Measurements from ENCODE around the gene MVK.
"Not testable (repeated sequence)": the region's sequence is repeated elsewhere in the genome, so short reads cannot be mapped to it uniquely, and the experiment has no call there.

Gene MVK

DNA sequence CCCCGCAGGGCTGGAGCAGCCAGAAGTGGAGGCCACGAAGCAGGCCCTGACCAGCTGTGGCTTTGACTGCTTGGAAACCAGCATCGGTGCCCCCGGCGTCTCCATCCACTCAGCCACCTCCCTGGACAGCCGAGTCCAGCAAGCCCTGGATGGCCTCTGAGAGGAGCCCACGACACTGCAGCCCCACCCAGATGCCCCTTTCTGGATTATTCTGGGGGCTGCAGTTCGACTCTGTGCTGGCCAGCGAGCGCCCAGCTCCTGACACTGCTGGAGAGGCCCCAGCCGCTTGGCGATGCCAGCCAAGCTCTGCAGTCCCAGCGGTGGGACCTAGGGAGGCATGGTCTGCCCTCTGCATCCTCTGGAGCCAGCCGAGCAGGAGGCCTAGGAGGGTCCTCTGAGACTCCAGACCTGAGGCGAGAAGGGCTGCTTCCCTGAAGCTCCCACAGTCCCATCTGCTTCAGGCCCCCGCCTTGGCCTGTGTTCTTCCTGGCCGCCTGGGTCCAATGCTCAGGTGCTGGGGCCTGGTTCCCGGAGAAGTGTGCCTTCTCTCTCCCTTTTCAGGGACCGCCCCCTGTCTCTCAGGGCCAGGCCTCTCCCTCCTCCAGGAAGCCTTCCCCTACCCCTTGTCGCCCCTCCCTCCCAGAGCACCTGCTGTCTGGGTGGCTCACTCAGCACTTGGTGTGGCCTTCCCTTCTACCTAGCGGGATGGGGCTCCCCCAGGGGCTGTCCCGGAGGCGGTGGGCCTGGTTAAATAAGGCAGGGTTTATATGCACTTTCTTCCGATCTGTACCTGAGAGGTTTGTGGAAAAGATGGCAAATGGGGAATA lies 23.0 kb downstream of the MVK start:
- H3K4me1 ChIP-seq (ENCODE audit: control insufficient read depth, insufficient read depth, low read length), result peaks cover 10% of the 10 kb centered on the region
- H3K27me3 ChIP-seq (ENCODE audit: control insufficient read depth, insufficient read depth, low read length, poor library complexity, severe bottlenecking), result no peaks in the 10 kb centered on the region
- no peak overlapping the region for H3K27ac ChIP-seq (ENCODE audit: insufficient read depth, low read depth, low read length, poor library complexity, severe bottlenecking)
- WGBS, 2 experiments, result 93 to 94% methylated on average over 24 of the region's 24 CpGs
- no peak overlapping the region for H3K4me3 ChIP-seq (ENCODE audit: insufficient read depth, low read depth, low read length)
- no peaks in the 10 kb centered on the region for H3K9me3 ChIP-seq (ENCODE audit: control insufficient read depth, low read length)
- no peaks in the 10 kb centered on the region for H3K36me3 ChIP-seq (ENCODE audit: control insufficient read depth, insufficient read depth, low read length)

DNA sequence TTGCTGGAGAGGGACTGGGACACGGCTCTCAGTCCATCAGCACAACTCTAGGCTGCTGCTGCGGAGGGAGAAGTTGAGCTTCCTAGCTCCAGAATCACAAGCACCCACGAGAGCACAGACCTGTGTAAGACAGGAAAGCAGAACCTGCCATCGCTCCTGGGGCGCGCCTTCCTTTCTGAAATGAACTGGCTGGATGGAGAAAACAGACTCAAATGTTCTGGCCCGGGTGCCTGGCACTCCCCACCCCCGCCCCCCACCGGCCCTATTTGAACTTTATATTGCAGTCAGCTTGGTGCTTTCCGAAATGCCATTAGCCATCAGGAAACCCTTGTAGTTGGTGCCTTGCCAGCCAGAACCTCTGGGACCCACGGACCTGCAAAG lies 23.8 kb downstream of the MVK start:
- peaks cover 10% of the 10 kb centered on the region for H3K4me1 ChIP-seq (ENCODE audit: control insufficient read depth, insufficient read depth, low read length)
- no peak overlapping the region for H3K27ac ChIP-seq (ENCODE audit: insufficient read depth, low read depth, low read length, poor library complexity, severe bottlenecking)
- H3K36me3 ChIP-seq (ENCODE audit: control insufficient read depth, insufficient read depth, low read length), result no peaks in the 10 kb centered on the region
- no peaks in the 10 kb centered on the region for H3K9me3 ChIP-seq (ENCODE audit: control insufficient read depth, low read length)
- H3K4me3 ChIP-seq (ENCODE audit: insufficient read depth, low read depth, low read length), result no peak overlapping the region
- no peaks in the 10 kb centered on the region for H3K27me3 ChIP-seq (ENCODE audit: control insufficient read depth, insufficient read depth, low read length, poor library complexity, severe bottlenecking)
- WGBS, 2 experiments, result 65 to 66% methylated on average over 11 of the region's 11 CpGs

DNA sequence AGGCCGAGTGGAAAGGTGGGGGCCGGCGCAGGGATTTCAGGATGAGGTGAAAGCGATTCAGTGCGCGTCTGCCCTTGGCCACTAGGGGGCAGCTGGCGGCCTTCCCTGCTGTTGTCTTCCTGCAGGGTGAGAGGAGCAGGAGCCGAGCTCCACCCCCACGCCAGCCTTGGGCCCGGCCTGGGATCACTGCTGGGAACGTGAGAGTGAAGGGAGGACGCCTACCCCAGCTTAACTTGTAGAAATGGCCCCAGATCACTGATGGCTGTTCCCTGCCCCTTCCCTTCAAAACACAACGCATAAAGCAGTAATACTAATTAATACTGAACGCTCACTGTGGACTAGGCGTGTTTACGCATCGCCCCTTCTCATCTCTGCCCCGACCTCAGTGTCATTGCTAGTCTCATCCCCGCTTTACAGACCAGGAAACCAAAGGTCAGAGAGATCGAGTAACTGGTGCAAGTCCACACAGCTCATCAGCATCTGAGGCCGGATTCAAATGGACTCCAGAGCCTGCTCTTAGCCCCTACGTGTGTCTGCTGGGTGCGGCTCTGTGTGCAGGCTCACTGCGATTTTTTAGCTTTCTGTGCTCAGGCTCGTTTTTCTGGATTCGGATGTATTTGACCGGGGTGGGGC lies 24.3 kb downstream of the MVK start:
- H3K36me3 ChIP-seq (ENCODE audit: control insufficient read depth, insufficient read depth, low read length), result no peaks in the 10 kb centered on the region
- no peak overlapping the region for H3K4me3 ChIP-seq (ENCODE audit: insufficient read depth, low read depth, low read length)
- H3K9me3 ChIP-seq (ENCODE audit: control insufficient read depth, low read length), result no peaks in the 10 kb centered on the region
- H3K4me1 ChIP-seq (ENCODE audit: control insufficient read depth, insufficient read depth, low read length), result peaks cover 13% of the 10 kb centered on the region
- H3K27me3 ChIP-seq (ENCODE audit: control insufficient read depth, insufficient read depth, low read length, poor library complexity, severe bottlenecking), result no peaks in the 10 kb centered on the region
- 49 to 51% methylated on average over 27 of the region's 27 CpGs for WGBS, 2 experiments
- no peak overlapping the region for H3K27ac ChIP-seq (ENCODE audit: insufficient read depth, low read depth, low read length, poor library complexity, severe bottlenecking)

DNA sequence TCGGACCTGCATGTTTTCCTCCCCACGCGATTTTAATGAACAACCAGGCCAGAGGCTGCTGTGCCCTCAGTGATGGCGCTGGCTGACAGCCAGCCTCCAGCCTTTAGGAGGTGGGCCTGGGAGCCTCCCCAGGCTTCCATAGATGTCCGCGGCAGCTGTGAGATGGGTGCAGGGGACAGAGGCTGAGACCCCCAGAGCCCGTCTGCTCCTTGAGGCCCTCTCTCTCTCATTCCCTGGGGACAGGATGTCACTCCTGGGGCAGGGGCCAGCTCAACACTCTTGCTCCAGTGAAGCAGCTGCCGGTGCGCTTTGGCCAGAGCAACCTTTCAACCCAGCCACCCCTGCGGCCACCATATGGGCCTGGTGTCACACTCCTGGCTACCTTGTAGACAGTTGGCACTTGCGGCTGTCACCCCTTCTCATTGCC lies 24.8 kb downstream of the MVK start:
- H3K36me3 ChIP-seq (ENCODE audit: control insufficient read depth, insufficient read depth, low read length), result no peaks in the 10 kb centered on the region
- no peak overlapping the region for H3K4me3 ChIP-seq (ENCODE audit: insufficient read depth, low read depth, low read length)
- H3K4me1 ChIP-seq (ENCODE audit: control insufficient read depth, insufficient read depth, low read length), result peaks cover 14% of the 10 kb centered on the region
- H3K27ac ChIP-seq (ENCODE audit: insufficient read depth, low read depth, low read length, poor library complexity, severe bottlenecking), result no peak overlapping the region
- H3K9me3 ChIP-seq (ENCODE audit: control insufficient read depth, low read length), result no peaks in the 10 kb centered on the region
- WGBS, 2 experiments, result 91 to 93% methylated on average over 11 of the region's 11 CpGs
- H3K27me3 ChIP-seq (ENCODE audit: control insufficient read depth, insufficient read depth, low read length, poor library complexity, severe bottlenecking), result no peaks in the 10 kb centered on the region

DNA sequence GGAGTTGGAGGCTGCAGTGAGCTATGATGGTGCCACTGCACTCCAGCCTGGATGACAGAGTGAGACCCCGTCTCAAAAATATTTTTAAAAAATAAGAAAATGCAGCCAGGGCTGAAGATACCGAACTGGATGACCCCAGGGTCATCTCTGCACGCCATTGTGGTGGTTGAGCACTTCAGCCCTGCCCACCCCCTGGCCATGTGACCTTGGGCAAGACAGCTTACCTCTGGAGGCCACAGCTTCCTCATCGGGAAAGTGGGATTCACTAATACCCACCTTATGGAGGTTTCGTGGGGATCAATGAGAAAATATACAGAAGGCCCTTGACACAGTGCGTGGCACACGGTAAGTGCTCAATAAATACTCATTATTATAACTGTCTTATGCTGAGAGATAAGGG lies 25.5 kb downstream of the MVK start:
- Histone ChIP-seq H3K4me1 (ENCODE audit: control insufficient read depth, insufficient read depth, low read length) (peaks cover 14% of the 10 kb centered on the region), H3K9me3 (ENCODE audit: control insufficient read depth, low read length) (no peaks in the 10 kb centered on the region), H3K4me3 (ENCODE audit: insufficient read depth, low read depth, low read length) (no peak overlapping the region), H3K27me3 (ENCODE audit: control insufficient read depth, insufficient read depth, low read length, poor library complexity, severe bottlenecking) (no peaks in the 10 kb centered on the region), H3K27ac (ENCODE audit: insufficient read depth, low read depth, low read length, poor library complexity, severe bottlenecking) (no peak overlapping the region), H3K36me3 (ENCODE audit: control insufficient read depth, insufficient read depth, low read length) (no peaks in the 10 kb centered on the region)
- WGBS, 2 experiments, result 84 to 87% methylated on average over 7 of the region's 7 CpGs

DNA sequence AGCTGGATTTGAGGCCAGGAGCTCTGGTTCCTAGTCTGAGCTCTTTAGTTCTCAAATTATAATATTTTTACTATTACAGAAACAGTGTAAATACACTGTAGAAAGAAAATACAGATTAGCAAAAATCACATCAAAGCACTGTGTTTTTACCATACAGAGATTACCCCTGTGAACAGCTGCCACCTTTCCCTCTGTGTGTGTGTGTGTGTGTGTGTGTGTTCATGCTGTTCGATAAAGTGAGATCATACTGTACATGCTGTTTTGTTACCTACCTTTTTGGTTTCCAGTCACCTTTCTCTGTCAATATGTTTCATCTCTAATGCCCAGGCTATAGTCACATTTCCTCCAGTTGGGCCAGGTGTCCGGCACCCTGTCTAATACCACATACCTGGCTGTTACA lies 26.9 kb downstream of the MVK start:
- WGBS, 2 experiments, result 85 to 95% methylated on average over 2 of the region's 2 CpGs
- no peaks in the 10 kb centered on the region for H3K27me3 ChIP-seq (ENCODE audit: control insufficient read depth, insufficient read depth, low read length, poor library complexity, severe bottlenecking)
- H3K4me3 ChIP-seq (ENCODE audit: insufficient read depth, low read depth, low read length), result no peak overlapping the region
- no peaks in the 10 kb centered on the region for H3K9me3 ChIP-seq (ENCODE audit: control insufficient read depth, low read length)
- H3K4me1 ChIP-seq (ENCODE audit: control insufficient read depth, insufficient read depth, low read length), result peaks cover 22% of the 10 kb centered on the region
- no peaks in the 10 kb centered on the region for H3K36me3 ChIP-seq (ENCODE audit: control insufficient read depth, insufficient read depth, low read length)
- H3K27ac ChIP-seq (ENCODE audit: insufficient read depth, low read depth, low read length, poor library complexity, severe bottlenecking), result no peak overlapping the region

DNA sequence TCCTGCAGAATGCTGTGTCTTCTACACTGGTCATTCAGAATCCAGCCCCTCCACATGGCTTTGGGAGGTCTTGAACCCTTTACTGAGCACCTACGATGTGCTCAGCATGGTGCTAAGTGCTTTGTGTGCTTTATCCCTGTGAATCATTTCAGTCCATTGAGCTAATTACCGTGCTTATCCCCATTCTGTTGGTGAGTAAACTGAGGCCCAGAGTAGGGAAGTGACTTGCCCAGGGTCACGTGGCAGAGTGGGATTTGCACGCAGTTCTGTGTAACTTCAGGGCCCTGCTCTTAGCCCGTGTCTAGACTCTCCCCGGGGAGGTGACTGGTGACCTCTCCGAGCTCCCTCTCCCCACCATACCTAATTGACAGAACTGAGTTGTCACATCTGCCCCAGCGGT lies 27.4 kb downstream of the MVK start:
- Histone ChIP-seq H3K9me3 (ENCODE audit: control insufficient read depth, low read length) (no peaks in the 10 kb centered on the region), H3K4me1 (ENCODE audit: control insufficient read depth, insufficient read depth, low read length) (peaks cover 22% of the 10 kb centered on the region), H3K27me3 (ENCODE audit: control insufficient read depth, insufficient read depth, low read length, poor library complexity, severe bottlenecking) (no peaks in the 10 kb centered on the region), H3K36me3 (ENCODE audit: control insufficient read depth, insufficient read depth, low read length) (no peaks in the 10 kb centered on the region), H3K27ac (ENCODE audit: insufficient read depth, low read depth, low read length, poor library complexity, severe bottlenecking) (no peak overlapping the region), H3K4me3 (ENCODE audit: insufficient read depth, low read depth, low read length) (no peak overlapping the region)
- WGBS, 2 experiments, result 90 to 93% methylated on average over 8 of the region's 8 CpGs

DNA sequence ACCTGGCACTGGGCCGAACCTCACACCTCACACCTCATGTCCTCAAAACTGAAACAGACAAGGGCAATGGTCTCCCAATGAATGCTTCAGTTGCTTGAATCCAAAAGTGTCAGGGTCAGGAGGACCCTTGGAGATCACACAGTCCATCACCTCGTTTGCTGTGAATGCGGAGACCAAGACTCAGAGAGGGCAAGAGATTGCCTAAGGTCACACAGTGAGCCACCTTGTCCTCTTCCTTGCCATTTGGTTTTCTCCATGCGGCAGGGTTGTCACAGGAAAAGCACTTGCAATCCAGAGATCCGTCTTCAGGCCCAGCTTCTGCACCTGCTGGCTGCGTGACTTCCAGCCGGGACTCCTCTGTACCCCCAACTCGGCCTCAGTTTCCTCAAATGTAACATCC lies 28.0 kb downstream of the MVK start:
- H3K27ac ChIP-seq (ENCODE audit: insufficient read depth, low read depth, low read length, poor library complexity, severe bottlenecking), result no peak overlapping the region
- 95 to 96% methylated on average over 8 of the region's 8 CpGs for WGBS, 2 experiments
- no peak overlapping the region for H3K4me3 ChIP-seq (ENCODE audit: insufficient read depth, low read depth, low read length)
- H3K9me3 ChIP-seq (ENCODE audit: control insufficient read depth, low read length), result no peaks in the 10 kb centered on the region
- H3K4me1 ChIP-seq (ENCODE audit: control insufficient read depth, insufficient read depth, low read length), result peaks cover 22% of the 10 kb centered on the region
- no peaks in the 10 kb centered on the region for H3K36me3 ChIP-seq (ENCODE audit: control insufficient read depth, insufficient read depth, low read length)
- H3K27me3 ChIP-seq (ENCODE audit: control insufficient read depth, insufficient read depth, low read length, poor library complexity, severe bottlenecking), result no peaks in the 10 kb centered on the region

DNA sequence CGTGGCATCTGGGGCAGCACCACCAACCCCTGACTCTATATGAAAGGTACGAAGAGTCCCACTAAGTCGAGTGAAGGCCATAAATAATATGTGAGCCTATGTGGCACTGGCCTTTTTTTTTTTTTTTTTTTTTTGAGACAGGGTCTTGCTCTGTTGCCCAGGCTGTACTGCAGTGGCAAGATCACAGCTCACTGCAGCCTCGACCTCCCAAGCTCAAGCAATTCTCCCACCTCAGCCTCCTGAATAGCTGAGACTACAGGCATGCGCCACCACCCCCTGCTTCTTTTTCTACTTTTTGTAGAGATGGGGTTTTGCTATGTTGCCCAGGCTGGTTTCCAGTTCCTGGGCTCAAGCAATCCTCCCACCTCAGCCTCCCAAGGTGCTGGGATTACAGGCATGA lies 28.5 kb downstream of the MVK start:
- not testable (repeated sequence) for H3K27me3 ChIP-seq (ENCODE audit: control insufficient read depth, insufficient read depth, low read length, poor library complexity, severe bottlenecking); H3K27ac ChIP-seq (ENCODE audit: insufficient read depth, low read depth, low read length, poor library complexity, severe bottlenecking); H3K9me3 ChIP-seq (ENCODE audit: control insufficient read depth, low read length); H3K36me3 ChIP-seq (ENCODE audit: control insufficient read depth, insufficient read depth, low read length); H3K4me3 ChIP-seq (ENCODE audit: insufficient read depth, low read depth, low read length)
- 90 to 91% methylated on average over 5 of the region's 5 CpGs for WGBS, 2 experiments
- H3K4me1 ChIP-seq (ENCODE audit: control insufficient read depth, insufficient read depth, low read length), result peaks cover 22% of the 10 kb centered on the region

DNA sequence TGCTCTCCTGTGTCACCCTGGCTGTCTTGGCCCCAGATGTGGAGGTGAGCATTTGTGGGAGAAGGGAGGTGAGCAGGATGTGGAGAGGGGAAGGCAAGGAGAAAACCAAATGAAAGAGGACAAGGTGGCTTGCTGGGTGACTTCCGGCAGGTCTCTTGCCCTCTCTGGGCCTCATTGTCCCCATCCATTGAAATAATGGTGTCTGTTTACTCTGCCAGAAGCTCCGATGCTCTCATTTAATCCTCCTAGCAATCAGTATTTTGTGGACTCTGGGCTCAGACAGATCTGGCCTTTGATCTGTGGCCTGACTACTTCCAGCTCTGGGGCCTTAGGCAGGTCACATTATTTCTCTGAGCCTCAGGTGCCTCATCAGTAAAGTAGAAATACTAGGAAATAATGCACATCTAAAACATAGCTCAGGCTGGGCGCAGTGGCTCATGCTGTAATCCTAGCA lies 30.6 kb downstream of the MVK start:
- Histone ChIP-seq H3K4me3 (ENCODE audit: insufficient read depth, low read depth, low read length) (no peak overlapping the region), H3K36me3 (ENCODE audit: control insufficient read depth, insufficient read depth, low read length) (no peaks in the 10 kb centered on the region), H3K27me3 (ENCODE audit: control insufficient read depth, insufficient read depth, low read length, poor library complexity, severe bottlenecking) (peaks cover 4% of the 10 kb centered on the region), H3K9me3 (ENCODE audit: control insufficient read depth, low read length) (no peaks in the 10 kb centered on the region), H3K4me1 (ENCODE audit: control insufficient read depth, insufficient read depth, low read length) (peaks cover 13% of the 10 kb centered on the region), H3K27ac (ENCODE audit: insufficient read depth, low read depth, low read length, poor library complexity, severe bottlenecking) (no peak overlapping the region)
- 85% methylated on average over 3 of the region's 3 CpGs for WGBS, 2 experiments
